Activated naive CD8-positive, alpha-beta T cell treated with anti-CD3 and anti-CD28 coated beads for 36 hours (primary cell): ENCODE results near the gene TMEM151B. TPM values are rescaled to one million over a fixed set of nuclear protein-coding genes. Genes with fewer than 3 reads are reported as not detected.
"Not testable (repeated sequence)": the region's sequence is repeated elsewhere in the genome, so short reads cannot be mapped to it uniquely, and the experiment has no call there.

Experiments
- DNase-seq: peaks from one replicate; pipeline ENCODE4 v3.0.0; 2021
- H3K27ac Mint-ChIP-seq: one replicate; pipeline ENCODE4 v1.8.0; 2022; ENCODE audit warnings: mild to moderate bottlenecking, moderate library complexity, mixed read lengths
- H3K27me3 Mint-ChIP-seq: one replicate; pipeline ENCODE4 v1.8.0; 2022; ENCODE audit warnings: mild to moderate bottlenecking, mixed read lengths
- H3K36me3 Mint-ChIP-seq: one replicate; pipeline ENCODE4 v1.8.0; 2021; ENCODE audit warnings: mild to moderate bottlenecking, mixed read lengths
- H3K4me1 Mint-ChIP-seq: one replicate; pipeline ENCODE4 v1.8.0; 2021; ENCODE audit warnings: mixed read lengths
- H3K4me3 Mint-ChIP-seq: one replicate; pipeline ENCODE4 v1.8.0; 2022; ENCODE audit warnings: mild to moderate bottlenecking, moderate library complexity, mixed read lengths
- H3K9me3 Mint-ChIP-seq: one replicate; pipeline ENCODE4 v1.8.0; 2022; ENCODE audit warnings: mixed read lengths
- total RNA-seq, 2 experiments: library from RNA; stranded (reverse); gene quantifications; one replicate each; pipeline ENCODE4 v1.2.3, GENCODE V29; 2021

The TMEM151B gene
- total RNA-seq, 2 experiments from 2014 or later, result not detected

- H3K27ac Mint-ChIP-seq, result no peak overlapping the region
- no peaks in the 10 kb centered on the region for H3K9me3 Mint-ChIP-seq
- no peaks in the 10 kb centered on the region for H3K27me3 Mint-ChIP-seq
- peaks cover 26% of the 10 kb centered on the region for H3K4me1 Mint-ChIP-seq
- peaks cover 50% of the 10 kb centered on the region for H3K36me3 Mint-ChIP-seq
- DNase-seq, result no peak
- no peak overlapping the region for H3K4me3 Mint-ChIP-seq
Measured at GRCh38 chr6:44228433-44228832, 41.8 kb upstream of the TMEM151B start.

GRCh38 chr6:44228836-44229235, 41.4 kb upstream of the TMEM151B start:
- Mint-ChIP-seq H3K4me1 (peaks cover 27% of the 10 kb centered on the region), H3K4me3 (peak overlapping the region; percentile 10), H3K27me3 (no peaks in the 10 kb centered on the region), H3K36me3 (peaks cover 54% of the 10 kb centered on the region), H3K27ac (no peak overlapping the region), H3K9me3 (no peaks in the 10 kb centered on the region)
- DNase-seq, result no peak

- Mint-ChIP-seq H3K27ac (no peak overlapping the region), H3K9me3 (no peaks in the 10 kb centered on the region), H3K27me3 (no peaks in the 10 kb centered on the region), H3K4me1 (peaks cover 21% of the 10 kb centered on the region), H3K4me3 (no peak overlapping the region), H3K36me3 (peaks cover 53% of the 10 kb centered on the region)
- DNase-seq, result no peak
Measured at GRCh38 chr6:44229376-44230033, 40.7 kb upstream of the TMEM151B start.

- H3K4me3 Mint-ChIP-seq, result no peak overlapping the region
- H3K9me3 Mint-ChIP-seq, result no peaks in the 10 kb centered on the region
- no peak for DNase-seq
- H3K27me3 Mint-ChIP-seq, result no peaks in the 10 kb centered on the region
- peaks cover 15% of the 10 kb centered on the region for H3K4me1 Mint-ChIP-seq
- H3K27ac Mint-ChIP-seq, result no peak overlapping the region
- peaks cover 50% of the 10 kb centered on the region for H3K36me3 Mint-ChIP-seq
Measured at GRCh38 chr6:44230034-44230675, 40.1 kb upstream of the TMEM151B start.

GRCh38 chr6:44231426-44231825, 38.8 kb upstream of the TMEM151B start:
- H3K4me1 Mint-ChIP-seq, H3K4me3 Mint-ChIP-seq, H3K27ac Mint-ChIP-seq, DNase-seq, H3K27me3 Mint-ChIP-seq, H3K9me3 Mint-ChIP-seq: not testable (repeated sequence)
- H3K36me3 Mint-ChIP-seq, result peaks cover 48% of the 10 kb centered on the region

- Mint-ChIP-seq H3K9me3 (no peaks in the 10 kb centered on the region), H3K4me3 (peak overlapping the region; percentile 5), H3K27me3 (no peaks in the 10 kb centered on the region), H3K36me3 (peaks cover 44% of the 10 kb centered on the region), H3K4me1 (peaks cover 11% of the 10 kb centered on the region), H3K27ac (no peak overlapping the region)
- no peak for DNase-seq
Measured at GRCh38 chr6:44232676-44233566, 37.3 kb upstream of the TMEM151B start.

- DNase-seq, result no peak
- Mint-ChIP-seq H3K27ac (no peak overlapping the region), H3K9me3 (no peaks in the 10 kb centered on the region), H3K4me1 (peaks cover 14% of the 10 kb centered on the region), H3K4me3 (no peak overlapping the region), H3K27me3 (no peaks in the 10 kb centered on the region), H3K36me3 (peaks cover 40% of the 10 kb centered on the region)
Measured at GRCh38 chr6:44233567-44234100, 36.6 kb upstream of the TMEM151B start.

GRCh38 chr6:44234101-44235025, 35.9 kb upstream of the TMEM151B start:
- no peaks in the 10 kb centered on the region for H3K27me3 Mint-ChIP-seq
- H3K9me3 Mint-ChIP-seq, result no peaks in the 10 kb centered on the region
- H3K4me1 Mint-ChIP-seq, result peaks cover 15% of the 10 kb centered on the region
- H3K4me3 Mint-ChIP-seq, result no peak overlapping the region
- peak; percentile 33 for DNase-seq
- peaks cover 34% of the 10 kb centered on the region for H3K36me3 Mint-ChIP-seq
- no peak overlapping the region for H3K27ac Mint-ChIP-seq

- H3K27me3 Mint-ChIP-seq, result no peaks in the 10 kb centered on the region
- H3K4me1 Mint-ChIP-seq, result peaks cover 15% of the 10 kb centered on the region
- H3K4me3 Mint-ChIP-seq, result no peak overlapping the region
- H3K9me3 Mint-ChIP-seq, result no peaks in the 10 kb centered on the region
- H3K36me3 Mint-ChIP-seq, result peaks cover 29% of the 10 kb centered on the region
- H3K27ac Mint-ChIP-seq, result no peak overlapping the region
- no peak for DNase-seq
Measured at GRCh38 chr6:44235269-44235668, 35.0 kb upstream of the TMEM151B start.

GRCh38 chr6:44235891-44236516, 34.2 kb upstream of the TMEM151B start:
- no peak overlapping the region for H3K4me3 Mint-ChIP-seq
- H3K27me3 Mint-ChIP-seq, result no peaks in the 10 kb centered on the region
- peaks cover 15% of the 10 kb centered on the region for H3K4me1 Mint-ChIP-seq
- DNase-seq, result no peak
- H3K9me3 Mint-ChIP-seq, result no peaks in the 10 kb centered on the region
- H3K27ac Mint-ChIP-seq, result no peak overlapping the region
- peaks cover 21% of the 10 kb centered on the region for H3K36me3 Mint-ChIP-seq

- peak; percentile 70 for DNase-seq
- peaks cover 15% of the 10 kb centered on the region for H3K4me1 Mint-ChIP-seq
- H3K9me3 Mint-ChIP-seq, result no peaks in the 10 kb centered on the region
- peak overlapping the region; percentile 82 for H3K4me3 Mint-ChIP-seq
- peaks cover 14% of the 10 kb centered on the region for H3K36me3 Mint-ChIP-seq
- peak overlapping the region; percentile 90 for H3K27ac Mint-ChIP-seq
- no peaks in the 10 kb centered on the region for H3K27me3 Mint-ChIP-seq
Measured at GRCh38 chr6:44237021-44237812, 33.0 kb upstream of the TMEM151B start.

GRCh38 chr6:44237813-44238433, 32.3 kb upstream of the TMEM151B start:
- H3K36me3 Mint-ChIP-seq, result peaks cover 14% of the 10 kb centered on the region
- DNase-seq, result peak; percentile 84
- H3K27ac Mint-ChIP-seq, result peak overlapping the region; percentile 90
- peaks cover 15% of the 10 kb centered on the region for H3K4me1 Mint-ChIP-seq
- H3K27me3 Mint-ChIP-seq, result no peaks in the 10 kb centered on the region
- H3K4me3 Mint-ChIP-seq, result peak overlapping the region; percentile 82
- H3K9me3 Mint-ChIP-seq, result no peaks in the 10 kb centered on the region
